Spleen (tissue), 11 donors: ENCODE results near the gene NPDC1. TPM values are rescaled to one million over a fixed set of nuclear protein-coding genes. Genes with fewer than 3 reads are reported as not detected.
A peak's percentile ranks its signal among the peaks of the same experiment; 100 is the strongest.

ENCODE experiments used
- DNase-seq: peaks from one replicate; pipeline ENCODE4 v3.0.0-alpha.2; 2020
- H3K27ac ChIP-seq, 8 donors: fragments of 200-600 bp; sonication (generic) in 7 of 8; 1 replicate in 4 of 8; 2 replicates in 4 of 8; pipeline versions ENCODE4 v1.5.0 to v1.8.0; 2016 to 2021; ENCODE audit warnings: inconsistent platforms in 4 of 8, mild to moderate bottlenecking in 4 of 8, moderate library complexity in 1 of 8
- H3K27me3 ChIP-seq, 7 donors: fragments of 200-600 bp; sonication (generic) in 6 of 7; replicated peaks in 1 of 7; 1 replicate in 4 of 7; 2 replicates in 3 of 7; pipeline versions ENCODE4 v1.5.0 to v1.8.0; 2016 to 2021; ENCODE audit warnings: inconsistent platforms in 3 of 7, mild to moderate bottlenecking in 1 of 7
- H3K36me3 ChIP-seq, 6 donors: fragments of 200-600 bp; sonication (generic) in 5 of 6; 1 replicate in 4 of 6; 2 replicates in 2 of 6; pipeline versions ENCODE4 v1.5.0 to v1.8.0; 2016 to 2021; ENCODE audit warnings: inconsistent platforms in 2 of 6
- H3K4me1 ChIP-seq, 6 donors: fragments of 200-600 bp; sonication (generic) in 5 of 6; 1 replicate in 3 of 6; 2 replicates in 3 of 6; pipeline versions ENCODE4 v1.5.0 to v1.8.0; 2016 to 2021; ENCODE audit warnings: inconsistent platforms in 3 of 6
- H3K4me3 ChIP-seq, 8 donors: fragments of 200-600 bp; sonication (generic) in 7 of 8; 1 replicate in 4 of 8; 2 replicates in 4 of 8; pipeline versions ENCODE4 v1.5.0 to v1.8.0; 2016 to 2021; ENCODE audit warnings: inconsistent platforms in 4 of 8, mild to moderate bottlenecking in 4 of 8, moderate library complexity in 2 of 8
- H3K9me3 ChIP-seq, 8 donors: fragments of 200-600 bp; sonication (generic) in 7 of 8; 1 replicate in 4 of 8; 2 replicates in 4 of 8; pipeline versions ENCODE4 v1.5.0 to v1.8.0; 2016 to 2021; ENCODE audit warnings: inconsistent platforms in 4 of 8
- CTCF ChIP-seq, 11 experiments: fragments of 200-600 bp in 7 of 11; fragments of 450-650 bp in 4 of 11; sonication (generic) in 4 of 11; IDR thresholded peaks in 8 of 11; conservative IDR thresholded peaks in 3 of 11; 1 replicate in 7 of 11; 2 replicates in 4 of 11; pipeline versions ENCODE4 v1.4.0 to v1.8.0; 2016 to 2021; ENCODE audit warnings: antibody characterized with exemption in 11 of 11, inconsistent platforms in 4 of 11, mild to moderate bottlenecking in 1 of 11
- POLR2A ChIP-seq, 3 donors: fragments of 450-650 bp; IDR thresholded peaks; one replicate each; pipeline ENCODE4 v1.5.1; 2017; ENCODE audit warnings: antibody characterized with exemption in 3 of 3, mild to moderate bottlenecking in 1 of 3
- POLR2AphosphoS5 ChIP-seq, 3 donors: sonication (generic); formaldehyde crosslinking; IDR thresholded peaks; one replicate each; pipeline ENCODE4 v1.5.1; 2017; ENCODE audit warnings: antibody characterized with exemption in 3 of 3
- WGBS, 5 donors: extraction: QIAGEN DNeasy Blood & Tissue Kit in 3 of 5; methylation state at CpG; one replicate each; pipeline versions ENCODE4 v1.1.5 to v1.1.7; 2013 to 2018; 5-methylcytosine and 5-hydroxymethylcytosine counted together
- intact Hi-C: fragments of 100-400 bp; cut with DNase I; formaldehyde crosslinking; loops from one replicate; pipeline ENCODE4 v1.15.0; 2023; ENCODE audit warnings: low total_unique reads
- polyA plus RNA-seq, 3 donors: library from polyadenylated mRNA; stranded (reverse); fragments of 200-250 nt; gene quantifications; one replicate each; pipeline ENCODE4 v1.2.1, GENCODE V29; 2013
- total RNA-seq, 7 donors: library from RNA; depleted of rRNA in 3 of 7; stranded (reverse); fragments of >200 nt in 3 of 7; fragmentation: NEBNext Ultra II Directional in 4 of 7; extraction: Animal tissue kit (Norgen Biotek cat#: 25700) in 4 of 7; gene quantifications; one replicate each; pipeline versions ENCODE4 v1.1.0 to v1.2.1, GENCODE V29; 2016 to 2021
- donor health status: healthy with polysubstance abuse.
- donor health status: DM: no; HTN: no; CAD: no; lungs with moderate emphysema.
- donor health status: DM: no; HTN: no; CAD: no.
- donor health status: Bipolar disorder and iron deficiency.
- donor health status: healthy.
- donor health status: DM: no; HTN: no; CAD: no.
- donor health status: DM: yes; HTN: yes; CAD: no.

The NPDC1 gene
- total and polyA plus RNA-seq, 10 donors, result 86.3 to 358 (median 132) TPM

- Histone ChIP-seq H3K9me3 (no peaks in the 10 kb centered on the region), H3K27ac (no peak overlapping the region), H3K4me1 (peaks cover 22 to 72% (median 47%) of the 10 kb centered on the region in 6 donors), H3K36me3 (peaks cover 0 to 42% (median 10%) of the 10 kb centered on the region in 6 donors), H3K4me3 (no peak overlapping the region), H3K27me3 (peaks cover 0 to 32% (median 0%) of the 10 kb centered on the region in 7 donors)
- intact Hi-C loops, result loop anchor here (5.0 to 10.0 kb wide), 2 partner anchors 93 to 250 kb away; partner anchors contain the start of genes C8G and FBXW5
- WGBS, 5 donors, result 84 to 93% (median 89%) methylated on average over 10 of the region's 10 CpGs
- no peak for DNase-seq
- TF ChIP-seq CTCF (IDR thresholded peaks at IDR 0.05 in 8 of 11, conservative IDR thresholded peaks at IDR 0.05 in 3 of 11) (no peak), POLR2A (IDR thresholded peaks at IDR 0.05) (no peak), POLR2AphosphoS5 (IDR thresholded peaks at IDR 0.05) (no peak)
Measured at GRCh38 chr9:137037483-137037882, 8.5 kb downstream of the NPDC1 start.

- WGBS, 5 donors, result 58 to 82% (median 69%) methylated on average over 4 to 13 of the region's 13 CpGs
- TF ChIP-seq POLR2AphosphoS5 (IDR thresholded peaks at IDR 0.05) (peak in 2 of 3 donors; percentile 50 to 79), CTCF (IDR thresholded peaks at IDR 0.05 in 8 of 11, conservative IDR thresholded peaks at IDR 0.05 in 3 of 11) (no peak), POLR2A (IDR thresholded peaks at IDR 0.05) (no peak)
- Histone ChIP-seq H3K27me3 (peaks cover 0 to 29% (median 0%) of the 10 kb centered on the region in 7 donors), H3K27ac (no peak overlapping the region), H3K9me3 (no peaks in the 10 kb centered on the region), H3K36me3 (peaks cover 0 to 42% (median 10%) of the 10 kb centered on the region in 6 donors), H3K4me1 (peaks cover 27 to 72% (median 49%) of the 10 kb centered on the region in 6 donors), H3K4me3 (no peak overlapping the region)
- no peak for DNase-seq
- intact Hi-C loops, result loop anchor here (5.0 to 10.0 kb wide), 2 partner anchors 92 to 250 kb away; partner anchors contain the start of genes C8G and FBXW5
Measured at GRCh38 chr9:137037035-137037434, 8.9 kb downstream of the NPDC1 start.

- H3K27me3 ChIP-seq, result peaks cover 0 to 18% (median 0%) of the 10 kb centered on the region in 7 donors
Measured at GRCh38 chr9:137035937-137036336, 10.0 kb downstream of the NPDC1 start.

More at GRCh38 chr9:137035937-137036336, 10.0 kb downstream of the NPDC1 start:
- TF ChIP-seq POLR2A (IDR thresholded peaks at IDR 0.05), result no peak
- TF ChIP-seq CTCF (IDR thresholded peaks at IDR 0.05 in 8 of 11, conservative IDR thresholded peaks at IDR 0.05 in 3 of 11), result no peak
- TF ChIP-seq POLR2AphosphoS5 (IDR thresholded peaks at IDR 0.05), result peak in 1 of 3 donors; percentile 28
- Histone ChIP-seq H3K4me1 (peaks cover 31 to 72% (median 53%) of the 10 kb centered on the region in 6 donors), H3K27ac (peak overlapping the region in 2 of 8 donors; percentile 93 to 94), H3K9me3 (no peaks in the 10 kb centered on the region), H3K4me3 (no peak overlapping the region), H3K36me3 (peaks cover 0 to 42% (median 10%) of the 10 kb centered on the region in 6 donors)
- 55 to 89% (median 81%) methylated on average over 5 to 8 of the region's 8 CpGs for WGBS, 5 donors
- intact Hi-C loops, result loop anchor here (5.0 to 10.0 kb wide), 2 partner anchors 91 to 249 kb away; partner anchors contain the start of genes C8G and FBXW5
- DNase-seq, result no peak
